ENCODE data around the gene GRB10.

GRB10 gene

DNA sequence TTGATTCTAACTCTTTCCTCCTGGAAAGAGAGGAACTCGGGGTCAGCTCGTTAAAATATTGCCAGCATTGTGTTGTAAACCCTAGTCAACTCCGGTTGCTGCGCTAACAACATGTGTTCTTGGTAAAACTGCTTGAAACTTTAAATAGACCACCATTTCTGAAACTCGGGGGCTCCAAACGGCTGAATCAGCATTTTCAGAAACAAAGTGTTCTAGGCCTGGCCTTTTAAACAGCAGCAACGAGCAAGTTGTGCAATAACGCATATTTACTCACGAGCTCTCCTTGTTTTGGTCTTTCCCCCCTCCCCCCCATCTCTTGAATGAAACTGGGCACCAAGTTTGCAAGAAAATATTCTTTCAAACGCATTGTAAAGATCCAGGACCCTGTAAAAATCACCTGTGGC lies 9.2 kb upstream of the GRB10 start:
- peak overlapping the region; percentile 52; the same call in 1 of the 2 replicates for H3K4me3 ChIP-seq (ENCODE audit: low read length)
- H3K27me3 ChIP-seq (ENCODE audit: control insufficient read depth, insufficient read depth, low read length) = peaks cover 11% of the 10 kb centered on the region
- H3K36me3 ChIP-seq (ENCODE audit: control insufficient read depth, insufficient read depth, low read length) = no peaks in the 10 kb centered on the region
- H3K9me3 ChIP-seq (ENCODE audit: control insufficient read depth, insufficient read depth, low read length) = no peaks in the 10 kb centered on the region
- no CpG with 5 or more reads among the region's 10 CpGs for WGBS (ENCODE audit: insufficient coverage, insufficient read length)
- no peak for DNase-seq (ENCODE audit: low read depth, low spot score)
- H3K27ac ChIP-seq (ENCODE audit: low read length) = no peak overlapping the region
- H3K4me1 ChIP-seq (ENCODE audit: control insufficient read depth, insufficient read depth, low read length) = no peaks in the 10 kb centered on the region; the same call in 1 of the 2 replicates

DNA sequence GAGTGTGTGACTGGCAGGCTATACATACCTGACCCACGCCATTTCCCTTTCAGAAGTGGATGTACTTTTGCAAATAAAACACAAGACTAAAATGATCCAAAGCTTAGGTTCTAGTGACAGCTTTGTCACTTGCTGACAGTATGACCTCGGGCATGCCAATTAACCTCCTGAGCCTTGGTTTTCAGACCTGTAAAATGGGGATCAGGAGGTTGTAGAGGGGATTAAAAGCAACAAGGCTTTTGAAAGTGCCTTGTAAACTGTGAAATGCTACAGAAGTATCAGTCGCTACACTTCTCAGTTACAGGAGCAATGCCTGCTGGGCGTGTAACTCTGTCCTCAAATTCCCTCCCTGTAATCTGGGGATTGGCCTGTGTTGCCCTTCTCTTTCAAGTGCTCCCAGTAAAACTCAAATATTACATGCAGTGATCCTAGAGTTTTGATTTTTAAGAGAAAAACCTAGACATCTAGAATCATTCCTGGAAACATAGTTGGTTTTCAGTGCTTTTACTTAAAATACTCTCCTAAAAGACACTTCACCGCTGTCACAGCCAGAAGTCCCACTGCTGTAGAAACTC lies 8.8 kb upstream of the GRB10 start:
- Histone ChIP-seq H3K36me3 (ENCODE audit: control insufficient read depth, insufficient read depth, low read length) (no peaks in the 10 kb centered on the region), H3K9me3 (ENCODE audit: control insufficient read depth, insufficient read depth, low read length) (no peaks in the 10 kb centered on the region), H3K4me1 (ENCODE audit: control insufficient read depth, insufficient read depth, low read length) (no peaks in the 10 kb centered on the region; the same call in 1 of the 2 replicates), H3K27ac (ENCODE audit: low read length) (no peak overlapping the region), H3K4me3 (ENCODE audit: low read length) (peak overlapping the region; percentile 52; the same call in 1 of the 2 replicates), H3K27me3 (ENCODE audit: control insufficient read depth, insufficient read depth, low read length) (peaks cover 11% of the 10 kb centered on the region)
- DNase-seq (ENCODE audit: low read depth, low spot score) = no peak
- WGBS (ENCODE audit: insufficient coverage, insufficient read length) = no CpG with 5 or more reads among the region's 5 CpGs

DNA sequence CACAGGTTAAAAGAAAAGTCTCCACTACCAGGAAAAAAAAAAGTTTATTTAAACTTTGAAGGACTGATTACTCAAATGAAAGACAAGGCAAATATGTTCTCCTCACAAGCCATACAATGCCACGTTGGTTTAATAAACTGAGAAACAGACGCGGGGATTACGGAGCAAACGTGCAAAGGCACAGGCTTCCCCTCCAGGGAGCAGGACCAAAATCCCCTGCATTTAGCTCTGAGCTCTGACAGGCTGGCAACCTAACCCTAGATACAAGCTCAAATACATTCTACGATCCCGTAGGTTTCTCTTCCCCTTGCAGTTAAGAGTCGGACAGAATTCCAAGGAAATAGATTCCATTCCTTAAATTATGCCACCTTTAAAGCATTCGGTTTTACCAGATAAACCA lies 7.7 kb upstream of the GRB10 start:
- H3K4me3 ChIP-seq (ENCODE audit: low read length) = no peak overlapping the region
- no peak for DNase-seq (ENCODE audit: low read depth, low spot score)
- H3K27ac ChIP-seq (ENCODE audit: low read length) = no peak overlapping the region
- no CpG with 5 or more reads among the region's 9 CpGs for WGBS (ENCODE audit: insufficient coverage, insufficient read length)
- no peaks in the 10 kb centered on the region for H3K36me3 ChIP-seq (ENCODE audit: control insufficient read depth, insufficient read depth, low read length)
- H3K9me3 ChIP-seq (ENCODE audit: control insufficient read depth, insufficient read depth, low read length) = no peaks in the 10 kb centered on the region
- peaks cover 11% of the 10 kb centered on the region for H3K27me3 ChIP-seq (ENCODE audit: control insufficient read depth, insufficient read depth, low read length)
- no peaks in the 10 kb centered on the region; the same call in 1 of the 2 replicates for H3K4me1 ChIP-seq (ENCODE audit: control insufficient read depth, insufficient read depth, low read length)

DNA sequence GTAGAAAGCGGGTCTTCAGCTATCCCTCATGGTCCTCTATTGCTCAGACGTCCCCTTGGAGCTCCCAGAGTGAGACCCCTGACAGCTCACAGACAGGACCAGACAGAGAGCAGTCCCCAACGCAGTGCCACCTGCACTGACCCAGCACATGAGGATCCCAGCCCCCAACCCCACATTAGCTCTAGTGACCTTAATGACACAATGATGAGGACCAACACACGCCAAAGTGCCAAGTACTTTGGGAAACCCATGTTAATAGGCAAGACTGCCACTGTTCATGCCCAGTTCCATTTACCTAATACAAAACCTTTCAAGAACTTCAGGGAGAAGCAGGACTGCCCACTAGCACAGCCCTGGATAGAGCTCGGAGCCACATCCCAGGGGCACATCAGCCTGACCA lies 5.7 kb upstream of the GRB10 start:
- Histone ChIP-seq H3K4me3 (ENCODE audit: low read length) (no peak overlapping the region), H3K4me1 (ENCODE audit: control insufficient read depth, insufficient read depth, low read length) (peaks cover 2% of the 10 kb centered on the region), H3K36me3 (ENCODE audit: control insufficient read depth, insufficient read depth, low read length) (no peaks in the 10 kb centered on the region), H3K27me3 (ENCODE audit: control insufficient read depth, insufficient read depth, low read length) (no peaks in the 10 kb centered on the region), H3K9me3 (ENCODE audit: control insufficient read depth, insufficient read depth, low read length) (no peaks in the 10 kb centered on the region), H3K27ac (ENCODE audit: low read length) (no peak overlapping the region)
- WGBS (ENCODE audit: insufficient coverage, insufficient read length) = no CpG with 5 or more reads among the region's 5 CpGs
- DNase-seq (ENCODE audit: low read depth, low spot score) = no peak

DNA sequence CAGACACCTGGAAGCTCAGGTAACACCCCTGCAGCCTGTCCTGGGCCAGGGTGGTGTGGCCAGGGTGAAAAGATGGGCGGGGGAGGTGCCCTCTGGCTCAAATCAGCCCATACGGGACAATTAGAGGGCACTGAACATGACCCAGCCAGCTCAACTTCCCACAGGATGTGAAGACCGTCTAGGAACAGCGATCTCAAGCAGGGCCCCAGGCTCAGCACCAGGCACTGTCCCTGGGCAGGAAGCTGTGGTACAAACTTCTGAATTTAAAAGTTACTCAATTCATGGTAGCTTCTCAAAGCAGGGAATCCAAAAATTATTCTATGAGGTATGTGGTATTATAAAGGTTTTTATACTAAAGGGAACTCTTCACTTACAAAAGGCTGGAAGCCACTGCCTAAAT lies 5.1 kb upstream of the GRB10 start:
- WGBS (ENCODE audit: insufficient coverage, insufficient read length) = no CpG with 5 or more reads among the region's 4 CpGs

DNA sequence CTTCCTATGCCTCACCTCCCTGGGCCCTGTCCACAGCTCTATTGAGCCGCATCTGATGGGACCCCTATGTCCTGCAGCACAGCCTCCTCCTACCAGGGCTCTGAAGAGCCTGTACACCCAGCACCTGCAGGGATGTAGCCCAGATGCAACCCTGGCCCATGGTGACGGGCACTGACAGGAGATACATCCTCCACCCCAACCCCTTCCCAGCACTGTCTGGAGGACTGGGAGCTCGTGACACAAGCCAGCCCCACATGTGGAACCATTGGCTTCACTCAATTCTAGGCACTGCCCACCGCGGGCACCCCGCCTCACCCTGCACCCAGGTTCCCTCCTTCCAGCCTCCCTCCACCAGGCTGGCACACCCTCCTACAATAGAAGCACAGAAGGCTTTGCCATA lies 2.6 kb upstream of the GRB10 start:
- H3K4me1 ChIP-seq (ENCODE audit: control insufficient read depth, insufficient read depth, low read length) = peaks cover 9% of the 10 kb centered on the region
- no CpG with 5 or more reads among the region's 6 CpGs for WGBS (ENCODE audit: insufficient coverage, insufficient read length)
- no peak overlapping the region for H3K27ac ChIP-seq (ENCODE audit: low read length)
- H3K27me3 ChIP-seq (ENCODE audit: control insufficient read depth, insufficient read depth, low read length) = no peaks in the 10 kb centered on the region
- H3K36me3 ChIP-seq (ENCODE audit: control insufficient read depth, insufficient read depth, low read length) = no peaks in the 10 kb centered on the region
- no peaks in the 10 kb centered on the region for H3K9me3 ChIP-seq (ENCODE audit: control insufficient read depth, insufficient read depth, low read length)
- no peak overlapping the region for H3K4me3 ChIP-seq (ENCODE audit: low read length)
- DNase-seq (ENCODE audit: low read depth, low spot score) = no peak

More for the DNA sequence above, 5.1 kb upstream of the GRB10 start:
- H3K27me3 ChIP-seq (ENCODE audit: control insufficient read depth, insufficient read depth, low read length) = no peaks in the 10 kb centered on the region
- H3K9me3 ChIP-seq (ENCODE audit: control insufficient read depth, insufficient read depth, low read length) = no peaks in the 10 kb centered on the region
- no peaks in the 10 kb centered on the region for H3K36me3 ChIP-seq (ENCODE audit: control insufficient read depth, insufficient read depth, low read length)
- no peak overlapping the region for H3K4me3 ChIP-seq (ENCODE audit: low read length)
- H3K4me1 ChIP-seq (ENCODE audit: control insufficient read depth, insufficient read depth, low read length) = peaks cover 4% of the 10 kb centered on the region
- no peak for DNase-seq (ENCODE audit: low read depth, low spot score)
- no peak overlapping the region for H3K27ac ChIP-seq (ENCODE audit: low read length)

DNA sequence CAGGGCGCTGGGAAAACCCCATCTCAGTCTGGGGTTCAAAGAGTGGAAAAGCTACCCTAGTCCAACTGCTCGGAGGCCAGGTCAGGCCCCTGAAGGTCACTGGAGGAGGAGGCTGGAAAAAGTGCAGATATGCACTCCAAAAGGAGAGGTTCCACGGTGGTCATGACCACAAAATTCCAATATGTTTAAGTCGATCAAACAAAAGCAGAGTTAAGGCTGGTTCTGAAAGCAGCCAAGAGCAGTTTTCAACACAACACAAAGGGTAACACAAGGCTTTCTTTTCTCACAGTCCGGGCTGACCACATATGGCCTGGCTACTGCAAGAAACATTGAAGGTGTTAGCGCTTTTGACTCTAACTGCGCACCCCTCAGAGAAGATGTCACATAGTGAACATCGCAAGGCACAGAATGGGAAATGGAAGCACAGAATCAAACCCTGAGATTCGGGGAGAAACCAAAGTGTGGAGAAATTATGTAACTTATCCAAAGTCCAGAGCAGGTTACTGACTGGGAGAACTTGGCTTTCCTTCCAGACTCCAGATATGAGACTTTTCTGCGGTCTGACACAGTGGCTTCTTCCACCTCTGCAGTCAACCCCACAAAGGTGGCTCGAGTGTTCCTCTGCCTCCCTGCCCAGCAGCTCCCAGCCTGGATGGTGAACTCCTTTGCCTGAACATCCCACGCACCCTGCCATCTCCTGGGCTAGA lies 1.3 kb upstream of the GRB10 start:
- H3K27ac ChIP-seq (ENCODE audit: low read length) = no peak overlapping the region
- peaks cover 9% of the 10 kb centered on the region for H3K4me1 ChIP-seq (ENCODE audit: control insufficient read depth, insufficient read depth, low read length)
- no CpG with 5 or more reads among the region's 12 CpGs for WGBS (ENCODE audit: insufficient coverage, insufficient read length)
- no peaks in the 10 kb centered on the region for H3K27me3 ChIP-seq (ENCODE audit: control insufficient read depth, insufficient read depth, low read length)
- DNase-seq (ENCODE audit: low read depth, low spot score) = no peak
- no peaks in the 10 kb centered on the region for H3K36me3 ChIP-seq (ENCODE audit: control insufficient read depth, insufficient read depth, low read length)
- H3K4me3 ChIP-seq (ENCODE audit: low read length) = no peak overlapping the region
- H3K9me3 ChIP-seq (ENCODE audit: control insufficient read depth, insufficient read depth, low read length) = no peaks in the 10 kb centered on the region

DNA sequence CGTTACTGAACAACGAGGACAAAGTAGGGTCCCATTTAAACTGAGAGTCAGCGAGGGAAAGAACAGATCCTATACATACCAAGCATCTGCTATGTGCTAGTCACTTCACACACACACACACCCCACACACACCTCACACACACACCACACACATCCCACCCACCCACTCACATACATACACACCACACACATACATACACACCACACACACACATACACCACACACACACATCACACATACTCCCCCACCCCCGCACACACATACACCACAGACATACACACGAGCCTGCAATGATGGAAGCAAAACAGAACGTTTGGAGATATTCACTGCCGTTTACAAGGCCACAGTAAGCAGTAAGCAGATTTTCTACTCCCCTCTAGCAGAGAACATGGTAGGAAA lies 607 bp upstream of the GRB10 start:
- Histone ChIP-seq H3K4me3 (ENCODE audit: low read length) (no peak overlapping the region; the same call in 1 of the 2 replicates), H3K36me3 (ENCODE audit: control insufficient read depth, insufficient read depth, low read length) (no peaks in the 10 kb centered on the region), H3K27me3 (ENCODE audit: control insufficient read depth, insufficient read depth, low read length) (no peaks in the 10 kb centered on the region), H3K27ac (ENCODE audit: low read length) (no peak overlapping the region), H3K9me3 (ENCODE audit: control insufficient read depth, insufficient read depth, low read length) (no peaks in the 10 kb centered on the region), H3K4me1 (ENCODE audit: control insufficient read depth, insufficient read depth, low read length) (peaks cover 9% of the 10 kb centered on the region)
- DNase-seq (ENCODE audit: low read depth, low spot score) = no peak
- WGBS (ENCODE audit: insufficient coverage, insufficient read length) = 100% methylated on average over 2 of the region's 7 CpGs

DNA sequence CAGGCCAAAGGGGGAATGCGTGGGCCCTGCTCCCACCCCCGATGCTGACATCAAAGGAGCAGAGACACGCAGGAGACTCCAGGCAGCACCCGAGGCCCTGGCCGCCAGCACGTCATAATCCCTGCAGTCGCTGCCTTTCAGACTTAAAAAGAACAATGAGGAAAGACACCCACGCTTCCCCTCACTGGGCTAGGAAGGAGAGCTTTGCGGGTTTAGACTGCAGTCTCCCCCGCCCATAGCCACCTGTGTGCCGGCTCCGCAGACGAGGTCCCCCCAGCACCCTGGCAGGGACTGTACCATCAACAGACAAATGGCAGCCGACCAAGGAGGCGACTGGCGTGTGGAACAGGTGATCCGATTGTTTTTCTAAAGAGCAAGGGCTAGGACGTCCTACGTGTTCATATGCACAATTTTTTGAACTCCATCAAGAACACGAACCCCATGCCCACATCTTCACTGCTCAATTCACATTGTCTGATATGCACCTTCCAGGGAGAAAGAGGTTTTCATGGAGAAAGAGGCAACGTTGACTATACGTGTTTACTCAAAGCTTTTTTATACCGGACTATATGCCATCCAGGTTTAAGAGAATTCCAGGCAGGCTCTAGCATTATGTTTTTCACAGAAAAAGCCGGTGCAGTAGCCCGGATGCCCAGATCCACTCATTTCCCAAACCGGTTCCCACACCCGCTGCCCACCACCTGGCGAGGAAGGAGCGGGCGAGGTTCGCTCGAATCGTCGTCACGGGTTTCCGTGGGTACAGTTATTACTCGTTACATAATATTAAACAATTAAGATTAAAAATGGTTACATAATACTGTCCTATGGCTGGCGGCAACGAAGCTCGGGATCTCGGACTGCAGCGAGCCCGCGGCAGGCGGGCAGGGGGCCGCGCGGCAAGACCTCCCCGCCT lies 1.1 kb downstream of the GRB10 start:
- peaks cover 9% of the 10 kb centered on the region for H3K4me1 ChIP-seq (ENCODE audit: control insufficient read depth, insufficient read depth, low read length)
- no peak for DNase-seq (ENCODE audit: low read depth, low spot score)
- H3K27me3 ChIP-seq (ENCODE audit: control insufficient read depth, insufficient read depth, low read length) = no peaks in the 10 kb centered on the region
- no CpG with 5 or more reads among the region's 49 CpGs for WGBS (ENCODE audit: insufficient coverage, insufficient read length)
- H3K4me3 ChIP-seq (ENCODE audit: low read length) = peak overlapping the region; percentile 44; the same call in 1 of the 2 replicates
- no peaks in the 10 kb centered on the region for H3K9me3 ChIP-seq (ENCODE audit: control insufficient read depth, insufficient read depth, low read length)
- no peak overlapping the region for H3K27ac ChIP-seq (ENCODE audit: low read length)
- no peaks in the 10 kb centered on the region for H3K36me3 ChIP-seq (ENCODE audit: control insufficient read depth, insufficient read depth, low read length)

DNA sequence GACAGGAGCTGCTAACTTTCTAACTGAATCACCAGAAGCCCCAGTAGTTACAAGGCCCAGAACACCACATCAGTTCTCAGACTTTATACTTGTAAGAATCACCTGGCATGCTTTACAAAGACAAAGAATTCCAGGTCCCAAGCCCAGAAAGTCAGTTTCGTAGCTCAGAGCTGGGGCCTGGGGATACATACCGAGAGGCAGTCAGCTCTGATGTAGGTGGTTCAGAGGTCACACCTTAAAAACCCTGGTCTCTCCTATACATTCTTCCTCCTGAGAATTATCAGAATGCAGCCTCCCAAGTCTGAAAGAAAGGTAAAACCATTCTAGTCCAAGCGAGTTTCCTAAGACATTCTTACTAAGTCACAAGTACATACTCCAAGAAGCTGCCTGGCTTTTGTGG lies 2.3 kb downstream of the GRB10 start:
- H3K27ac ChIP-seq (ENCODE audit: low read length) = no peak overlapping the region
- H3K9me3 ChIP-seq (ENCODE audit: control insufficient read depth, insufficient read depth, low read length) = no peaks in the 10 kb centered on the region
- H3K4me3 ChIP-seq (ENCODE audit: low read length) = no peak overlapping the region
- H3K4me1 ChIP-seq (ENCODE audit: control insufficient read depth, insufficient read depth, low read length) = peaks cover 9% of the 10 kb centered on the region
- no CpG with 5 or more reads among the region's 3 CpGs for WGBS (ENCODE audit: insufficient coverage, insufficient read length)
- DNase-seq (ENCODE audit: low read depth, low spot score) = no peak
- H3K27me3 ChIP-seq (ENCODE audit: control insufficient read depth, insufficient read depth, low read length) = no peaks in the 10 kb centered on the region
- no peaks in the 10 kb centered on the region for H3K36me3 ChIP-seq (ENCODE audit: control insufficient read depth, insufficient read depth, low read length)

All from iPS DF 6.9 (cell line).